Renal pelvis (tissue), 12 donors: ENCODE data around the gene OR6B3. TPM values are rescaled to one million over a fixed set of nuclear protein-coding genes. Genes with fewer than 3 reads are reported as not detected.

Experiments used
- DNase-seq: peaks from one replicate; pipeline ENCODE4 v3.0.0-alpha.2; 2013
- long read RNA-seq, 16 experiments: transcript quantifications; one replicate each; lab custom pipeline, GENCODE V29; 2026
- polyA plus RNA-seq, 3 donors: library from polyadenylated mRNA; unstranded; fragments of 120-200 nt; gene quantifications; one replicate each; pipeline ENCODE4 v1.2.1, GENCODE V29; 2013; ENCODE audit not compliant: insufficient read length in 3 of 3

Gene OR6B3
- not detected for polyA plus RNA-seq
- long read RNA-seq, donor 1, result 0 reads
- long read RNA-seq, donor 2, result 0 reads
- long read RNA-seq, donor 3, result 0 reads
- long read RNA-seq, donor 4, result 0 reads
- long read RNA-seq, donor 5, result 0 reads
- long read RNA-seq, donor 6, result 0 reads
- long read RNA-seq, donor 7, result 0 reads
- long read RNA-seq, donor 8, result 0 reads
- long read RNA-seq, donor 9, result 0 reads
- long read RNA-seq, donor 10, result 0 reads
- long read RNA-seq, donor 11, result 0 reads
- long read RNA-seq, donor 12, result 0 reads
- long read RNA-seq, donor 13, result 0 reads
- long read RNA-seq, donor 14, result 0 reads
- long read RNA-seq, donor 15, result 0 reads
- long read RNA-seq, donor 16, result 0 reads

GRCh38 chr2:240053173-240054155 is at the start of gene OR6B3:
Gene OR6B3 (minus strand): TSS chr2:240053521.
- DNase-seq, result no peak

GRCh38 chr2:240098349-240098748 is 45.0 kb upstream of the OR6B3 start:
- no peak for DNase-seq

GRCh38 chr2:240095556-240096523 is 42.5 kb upstream of the OR6B3 start:
- no peak for DNase-seq

DNA sequence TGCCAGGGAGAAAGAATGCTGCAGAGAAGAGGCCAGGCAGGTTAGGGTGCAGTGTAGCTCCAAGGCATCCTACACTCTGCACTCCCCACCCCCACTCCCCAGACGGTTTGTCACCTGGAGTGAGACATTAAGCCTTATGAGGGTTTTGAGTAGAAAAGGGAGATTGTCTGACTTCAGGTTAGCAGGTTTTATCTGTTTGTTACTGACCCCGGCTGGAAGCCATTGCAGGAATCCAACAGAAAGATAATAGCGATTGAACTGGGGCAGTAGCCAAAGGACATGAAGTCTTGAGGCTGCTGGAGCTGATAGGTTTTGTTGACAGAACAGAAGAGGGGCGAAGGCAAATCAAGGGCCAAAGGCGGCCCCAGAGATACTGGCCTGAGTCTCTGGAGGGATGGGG is 36.0 kb upstream of the OR6B3 start:
- DNase-seq, result no peak

DNA sequence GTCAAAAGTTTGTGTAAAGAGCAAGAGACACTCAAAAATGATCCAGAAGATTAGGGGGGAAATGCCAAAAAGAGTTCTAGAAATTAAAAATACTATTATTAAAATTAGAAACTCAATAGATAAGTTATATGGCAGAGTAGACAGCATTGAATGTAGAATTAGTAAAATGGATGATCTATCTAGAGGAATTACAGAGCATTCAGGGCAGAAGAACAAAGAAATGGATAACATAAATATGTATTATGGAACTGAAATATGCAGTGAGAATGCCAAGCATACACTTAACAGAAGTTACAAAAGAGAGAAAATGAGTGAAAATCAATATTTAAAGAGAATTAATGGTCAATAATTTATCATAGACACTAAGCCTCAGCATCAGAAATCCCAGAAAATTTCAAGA is 33.2 kb upstream of the OR6B3 start:
- no peak for DNase-seq

DNA sequence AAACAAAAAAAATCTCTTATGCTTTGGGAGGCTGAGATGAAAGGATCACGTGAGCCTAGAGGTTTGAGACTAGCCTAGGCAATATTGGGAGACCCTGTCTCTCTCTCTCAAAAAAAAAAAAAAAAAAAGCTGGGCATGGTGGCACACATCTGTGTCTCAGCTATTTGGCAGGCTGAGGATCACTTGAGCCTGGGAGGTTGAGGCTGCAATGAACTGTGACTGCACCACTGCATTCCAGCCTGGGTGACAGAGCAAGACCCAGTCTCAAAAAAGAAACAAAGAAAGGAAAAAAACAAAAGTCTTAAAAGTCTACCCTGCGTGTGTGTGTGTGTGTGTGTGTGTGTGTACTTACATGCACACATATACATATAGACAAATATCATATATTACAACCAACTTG is 25.3 kb upstream of the OR6B3 start:
- no peak for DNase-seq

- DNase-seq, result no peak
Measured at GRCh38 chr2:240077442-240077841, 24.1 kb upstream of the OR6B3 start.

GRCh38 chr2:240074545-240074944 is 21.2 kb upstream of the OR6B3 start:
- DNase-seq, result no peak

- no peak for DNase-seq
Measured at GRCh38 chr2:240070907-240071306, 17.6 kb upstream of the OR6B3 start.

GRCh38 chr2:240069829-240070228 is 16.5 kb upstream of the OR6B3 start:
- DNase-seq, result no peak

DNA sequence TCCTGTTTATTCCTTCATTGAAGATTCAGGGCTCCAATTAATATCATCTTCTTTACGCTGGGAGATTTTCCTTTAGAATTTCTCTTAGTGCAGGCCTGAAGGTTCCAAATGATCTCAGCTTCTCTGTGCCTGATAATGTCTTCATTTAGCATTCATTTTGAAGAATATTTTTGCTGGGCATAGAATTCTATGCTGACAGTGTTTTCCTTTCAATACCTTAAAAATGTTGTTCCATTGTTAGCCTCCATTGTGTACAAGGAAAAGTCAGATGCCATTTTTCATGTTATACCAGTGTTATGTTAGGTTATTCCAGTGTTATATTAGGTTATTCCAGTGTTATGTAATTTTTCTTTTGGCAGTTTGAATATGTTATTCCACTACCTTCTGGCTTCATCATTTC is 14.9 kb upstream of the OR6B3 start:
- no peak for DNase-seq

DNA sequence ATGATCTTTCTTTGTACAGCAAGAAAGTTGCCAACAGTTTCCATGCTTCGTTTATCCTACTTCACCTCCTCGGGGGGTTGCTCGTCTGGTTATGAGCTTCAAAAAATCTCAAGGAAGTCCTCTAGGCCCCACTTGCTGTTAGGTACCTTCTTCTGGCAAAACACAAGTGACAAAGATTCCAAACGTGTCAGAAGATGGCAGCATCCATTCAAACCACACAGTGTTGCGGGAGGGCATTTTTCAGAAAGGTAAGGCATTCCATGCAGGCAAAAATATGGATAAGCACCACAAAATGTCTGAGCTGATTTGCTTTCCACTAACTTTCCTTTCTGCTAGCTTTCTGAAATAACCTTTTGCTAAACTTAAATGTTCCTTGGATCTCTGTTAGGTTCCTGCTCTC is 13.2 kb upstream of the OR6B3 start:
- no peak for DNase-seq

DNA sequence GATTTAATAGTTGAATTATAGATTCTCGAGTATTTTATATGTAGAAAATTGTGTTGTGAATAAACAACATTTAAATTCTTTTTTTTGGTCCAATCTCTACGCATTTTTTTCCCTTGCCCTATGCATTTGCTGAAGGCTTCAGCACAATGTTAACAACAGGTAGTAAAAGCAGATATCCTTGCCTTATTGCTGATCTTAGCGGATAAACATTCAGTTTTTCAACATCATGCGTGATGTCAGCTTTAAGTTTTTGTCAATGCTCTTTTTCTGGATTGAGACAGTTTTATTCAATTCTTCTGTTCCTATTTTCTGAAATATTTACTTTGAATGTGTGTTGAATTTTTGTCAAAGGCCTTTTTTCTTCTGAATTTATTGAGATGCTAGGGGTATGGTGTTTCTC is 11.6 kb upstream of the OR6B3 start:
- no peak for DNase-seq

DNA sequence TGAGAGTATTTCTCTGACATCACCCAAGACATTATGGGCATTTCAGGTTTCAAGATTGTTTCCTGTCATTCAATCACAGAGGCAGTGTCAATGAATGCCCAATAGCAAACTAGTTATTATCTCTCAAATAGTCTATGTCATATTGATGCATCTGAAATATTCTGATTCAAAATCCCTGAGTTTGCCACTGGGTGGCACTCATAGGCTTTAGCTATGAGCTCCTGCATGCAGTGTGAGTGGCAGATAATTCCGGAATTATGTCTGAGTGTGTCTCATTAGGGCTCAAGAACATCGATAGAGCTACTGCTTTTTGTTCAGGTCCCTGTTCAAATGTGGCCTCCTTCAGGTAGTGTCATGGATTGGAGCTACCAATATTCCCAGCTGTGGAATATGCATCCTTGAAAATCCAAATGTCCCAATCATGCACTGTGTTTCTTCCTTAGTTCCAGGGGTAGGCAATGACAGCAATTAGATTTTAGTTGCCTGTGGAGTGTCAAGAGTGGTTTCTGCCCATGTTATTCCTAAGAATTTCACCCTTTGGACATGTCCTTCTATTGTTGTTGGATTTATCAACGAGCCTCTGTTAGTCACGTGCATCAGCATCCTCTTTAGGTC is 7.8 kb upstream of the OR6B3 start:
- DNase-seq, result peak; percentile 22

DNA sequence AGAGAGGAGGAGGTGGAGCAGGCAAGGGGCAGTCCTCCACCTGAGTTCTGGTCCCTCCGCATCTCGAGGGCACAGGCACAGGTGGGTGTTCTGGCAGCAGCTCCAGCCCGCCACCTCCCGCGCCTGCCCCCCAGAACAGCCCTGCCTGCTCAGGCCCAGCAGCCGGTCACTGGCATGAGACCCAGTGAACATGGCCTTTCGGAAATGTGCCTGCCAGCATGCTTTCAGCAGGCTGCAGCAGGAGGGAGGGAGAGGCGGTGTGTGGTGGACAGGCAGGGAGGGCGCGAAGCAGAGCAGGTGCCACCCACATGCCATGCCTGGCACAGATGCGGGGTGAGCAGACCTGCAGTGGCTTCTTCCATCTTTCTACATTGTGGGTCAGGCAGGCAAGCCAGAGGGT is 3.4 kb upstream of the OR6B3 start:
- DNase-seq, result no peak

DNA sequence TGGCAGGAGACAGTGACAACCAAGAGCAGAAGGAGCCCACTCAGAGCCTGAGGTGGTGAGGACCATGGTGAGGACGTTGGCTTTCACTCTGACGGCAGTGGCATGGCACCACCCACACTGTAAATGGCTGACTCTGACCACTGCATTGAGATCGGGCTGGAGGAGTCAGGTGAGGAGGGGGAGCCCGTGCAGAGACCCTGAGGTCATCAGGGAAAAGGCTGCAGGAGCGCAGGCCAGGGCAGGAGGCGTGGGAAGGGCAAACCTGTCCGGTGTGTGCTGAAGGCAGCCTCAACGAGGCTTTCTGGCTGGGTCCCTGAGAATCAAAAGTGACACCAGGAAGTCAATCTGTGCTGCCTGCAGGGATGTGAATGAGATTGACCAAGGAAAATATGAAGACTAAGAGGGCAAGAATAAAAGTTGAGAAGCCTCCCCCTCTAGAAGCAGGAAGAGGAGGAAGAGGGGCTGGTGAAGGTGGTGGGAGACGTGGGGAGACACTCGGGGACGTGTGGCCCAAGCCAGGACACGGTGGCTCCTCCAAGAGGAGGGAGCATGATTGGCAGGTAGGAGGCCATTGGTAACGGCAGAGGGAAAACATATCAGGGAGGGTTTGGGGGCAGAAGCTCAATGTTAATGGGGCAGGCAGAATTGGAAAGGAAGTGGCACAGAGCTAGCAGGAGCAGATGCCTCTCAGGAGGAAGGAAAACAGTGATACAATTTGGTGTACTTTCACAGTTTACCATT is 2.0 kb upstream of the OR6B3 start:
- DNase-seq, result no peak

- no peak for DNase-seq
Measured at GRCh38 chr2:240052524-240052923, 797 bp downstream of the OR6B3 start.

DNA sequence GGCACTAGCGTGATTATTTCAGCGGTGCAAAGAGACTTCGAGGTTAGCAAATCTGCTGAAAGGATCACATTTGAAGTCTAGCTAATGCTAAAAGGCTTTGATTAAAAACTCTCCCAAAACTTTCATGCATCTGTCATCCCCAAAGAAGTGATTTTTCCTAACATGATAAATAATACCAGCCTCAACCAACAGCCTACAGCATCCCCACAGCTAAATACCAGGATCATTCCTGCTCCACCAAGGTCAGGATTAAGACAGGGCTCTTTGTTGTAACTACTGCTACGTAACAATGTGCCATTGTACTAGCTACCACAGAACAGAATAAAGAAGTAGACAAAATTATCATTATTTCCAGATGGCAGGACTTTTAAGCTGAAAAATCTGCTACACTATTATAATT is 1.6 kb downstream of the OR6B3 start:
- no peak for DNase-seq

DNA sequence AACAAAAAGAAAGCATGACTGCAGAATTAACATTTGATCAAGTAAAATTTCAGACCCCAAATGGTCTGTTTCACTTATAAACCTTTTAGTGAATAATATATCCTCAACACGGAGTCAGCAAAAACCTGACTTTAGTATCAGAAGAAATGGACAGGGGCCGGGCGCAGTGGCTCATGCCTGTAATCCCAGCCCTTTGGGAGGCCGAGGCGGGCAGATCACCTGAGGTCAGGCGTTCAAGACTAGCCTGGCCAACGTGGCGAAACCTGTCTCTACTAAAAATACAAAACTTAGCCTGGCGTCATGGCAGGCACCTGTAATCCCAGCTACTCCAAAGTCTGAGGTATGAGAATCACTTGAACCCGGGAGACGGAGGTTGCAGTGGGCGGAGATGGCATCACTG is 3.0 kb downstream of the OR6B3 start:
- DNase-seq, result no peak

- DNase-seq, result no peak
Measured at GRCh38 chr2:240048237-240048636, 5.1 kb downstream of the OR6B3 start.

GRCh38 chr2:240045098-240045497 is 8.2 kb downstream of the OR6B3 start:
- no peak for DNase-seq
